ENCODE results near the gene ARHGEF11.
A peak's percentile ranks its signal among the peaks of the same experiment; 100 is the strongest.

ARHGEF11 gene

DNA sequence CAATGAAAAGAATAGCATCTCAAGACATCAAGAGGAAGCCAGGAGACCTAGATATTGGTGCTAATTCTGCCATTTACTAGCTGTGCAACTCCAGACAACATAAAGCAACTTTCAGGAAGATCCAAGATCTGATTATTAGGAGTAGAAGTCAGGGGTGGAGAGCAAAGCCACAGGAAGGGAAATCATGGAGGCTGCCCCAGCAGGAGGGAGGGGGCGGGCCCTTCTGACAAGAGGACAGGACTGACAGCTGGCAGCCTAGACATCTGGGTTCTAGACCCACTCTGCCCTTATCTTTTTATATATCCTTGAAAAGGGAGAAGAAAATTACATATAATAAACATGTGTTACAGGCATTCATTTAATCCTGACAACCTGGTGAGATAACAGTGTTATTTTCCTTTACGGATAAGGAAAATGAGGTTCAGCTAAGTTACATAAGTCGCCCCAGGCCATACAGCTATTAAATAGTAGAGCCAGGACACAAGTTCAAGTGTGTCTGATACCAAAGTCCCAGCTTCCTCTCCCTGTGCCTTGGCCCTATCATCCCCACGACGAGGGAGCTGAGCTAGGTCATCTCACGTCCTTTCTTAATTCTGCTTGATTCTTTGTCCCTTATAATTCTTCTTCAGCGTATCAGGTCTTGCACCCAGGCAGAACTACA lies 46.6 kb downstream of the ARHGEF11 start:
- no peak for DNase-seq

DNA sequence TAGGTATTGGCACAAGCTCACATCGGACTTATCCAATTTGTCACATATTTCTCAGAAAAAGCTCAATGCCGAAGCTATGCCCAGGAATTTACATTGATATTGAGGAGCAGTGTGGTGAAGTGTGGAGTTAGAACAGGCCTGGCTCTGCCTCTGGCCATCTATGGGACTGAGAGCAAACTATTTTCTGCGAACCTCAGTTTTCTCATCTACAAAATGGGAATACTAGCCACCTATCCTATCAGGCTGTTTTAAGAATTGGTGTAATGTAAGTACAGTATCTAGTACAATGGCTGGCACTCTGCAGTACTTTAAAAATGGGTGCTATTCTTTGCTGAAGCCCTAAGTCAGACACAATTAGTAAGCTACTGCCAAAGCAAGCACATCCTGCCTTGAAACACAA lies 47.2 kb downstream of the ARHGEF11 start:
- no peak for DNase-seq

DNA sequence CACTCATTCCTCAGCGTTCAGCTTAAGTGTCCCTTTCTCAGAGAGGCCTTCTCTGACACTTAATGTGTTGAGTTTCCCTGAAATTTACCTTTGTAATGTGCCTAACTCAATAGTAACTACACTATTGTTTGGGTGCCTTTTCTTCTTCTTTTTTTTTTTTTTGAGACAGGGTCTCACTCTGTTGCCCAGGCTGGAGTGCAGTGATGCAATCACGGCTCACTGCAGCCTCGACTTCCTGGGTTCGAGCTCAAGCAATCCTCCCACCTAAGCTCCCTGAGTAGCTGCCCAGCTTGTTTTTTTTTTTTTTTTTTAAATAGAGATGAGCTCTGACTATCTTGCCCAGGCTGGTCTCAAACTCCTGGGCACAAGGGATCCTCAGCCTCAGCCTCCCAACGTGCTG lies 50.1 kb downstream of the ARHGEF11 start:
- DNase-seq, result no peak

DNA sequence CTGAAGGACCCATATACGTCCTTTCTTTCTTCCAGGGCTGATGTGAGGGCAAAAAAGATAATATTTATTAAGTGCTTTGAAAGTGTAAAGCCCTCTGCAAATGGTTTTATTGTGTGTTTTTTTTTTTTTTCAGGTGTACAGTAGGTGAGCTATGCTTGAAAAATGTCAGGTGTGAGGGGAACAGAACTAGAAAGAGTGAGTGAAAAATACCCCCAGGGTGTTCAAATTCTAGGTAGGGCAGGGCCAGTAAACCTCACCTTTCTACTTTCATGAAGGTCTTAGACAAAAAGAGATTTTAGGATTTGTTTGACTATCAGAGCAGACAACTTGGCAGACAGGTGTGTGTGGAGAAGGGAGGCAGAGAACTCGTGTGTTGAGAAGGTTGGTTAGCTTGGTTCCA lies 51.3 kb downstream of the ARHGEF11 start:
- no peak for DNase-seq

DNA sequence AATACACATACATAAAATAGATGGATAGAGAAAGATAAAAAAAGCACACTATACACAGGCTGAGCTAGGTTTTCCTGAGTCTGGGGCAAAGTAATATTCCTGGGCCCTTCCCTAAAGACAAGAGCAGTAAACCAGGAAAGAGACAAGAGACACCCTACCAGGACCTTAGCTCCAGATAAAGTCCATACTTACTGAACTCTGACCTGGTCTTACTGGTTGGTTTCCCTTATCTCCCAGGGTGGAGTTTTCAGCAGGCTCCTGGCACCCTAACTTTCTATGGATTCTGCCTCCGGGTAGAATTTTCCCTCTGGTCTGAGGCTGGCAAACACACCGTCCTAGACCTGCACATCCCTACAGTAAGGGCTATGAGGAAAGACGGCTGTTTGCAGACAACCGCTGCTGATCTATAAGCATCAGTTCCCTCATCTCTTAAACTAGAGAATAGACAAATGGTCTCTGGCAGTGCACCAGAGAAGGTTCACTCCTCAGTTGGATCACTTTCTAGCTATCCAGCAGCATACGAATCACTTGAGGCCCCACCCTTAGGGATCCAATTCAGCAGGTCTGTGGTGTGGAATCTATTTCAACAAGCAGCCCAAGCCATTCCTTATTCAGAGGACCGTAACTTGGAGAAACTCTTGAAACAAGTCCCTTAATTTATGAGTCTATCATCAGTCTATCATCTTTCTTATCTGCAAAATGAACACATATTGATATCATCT lies 52.0 kb downstream of the ARHGEF11 start:
- no peak for DNase-seq

DNA sequence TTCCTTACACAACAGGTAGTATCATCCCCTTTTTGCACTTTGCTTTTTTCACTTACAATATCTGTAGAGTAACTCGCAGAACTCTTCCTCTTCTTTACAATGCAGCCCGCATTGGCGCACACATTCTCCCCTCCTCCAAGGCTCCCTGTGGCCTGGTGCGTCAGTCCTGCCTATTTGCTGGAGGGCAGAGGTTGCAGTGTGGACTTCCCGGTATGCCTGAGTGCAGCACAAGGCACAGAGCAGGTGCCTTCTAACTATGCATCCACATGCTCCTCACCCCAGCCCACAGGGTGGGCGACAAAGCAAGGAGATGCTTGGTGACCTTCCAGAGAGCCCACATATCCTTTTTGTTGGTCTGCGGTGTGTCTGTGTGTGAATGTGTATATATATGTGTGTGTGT lies 53.3 kb downstream of the ARHGEF11 start:
- no peak for DNase-seq

DNA sequence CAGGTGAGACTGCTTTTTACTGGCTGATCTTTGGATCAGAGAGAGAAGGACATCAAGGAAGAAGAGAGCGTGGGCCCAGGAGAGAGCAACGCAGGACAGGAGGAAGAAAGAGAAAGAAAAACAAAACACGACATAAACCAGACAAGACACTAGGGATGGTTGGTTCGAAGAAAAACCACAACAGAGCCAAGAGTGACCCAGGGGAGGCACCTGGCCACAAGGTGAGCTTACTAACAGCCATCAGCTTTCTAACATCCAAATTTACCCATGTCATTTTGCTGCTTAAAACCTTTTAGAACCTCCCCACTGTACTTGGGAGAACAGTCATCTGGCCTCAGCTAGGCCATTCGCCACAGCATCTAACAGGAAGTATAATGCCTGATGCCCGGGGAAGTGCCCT lies 57.8 kb downstream of the ARHGEF11 start:
- no peak for DNase-seq

DNA sequence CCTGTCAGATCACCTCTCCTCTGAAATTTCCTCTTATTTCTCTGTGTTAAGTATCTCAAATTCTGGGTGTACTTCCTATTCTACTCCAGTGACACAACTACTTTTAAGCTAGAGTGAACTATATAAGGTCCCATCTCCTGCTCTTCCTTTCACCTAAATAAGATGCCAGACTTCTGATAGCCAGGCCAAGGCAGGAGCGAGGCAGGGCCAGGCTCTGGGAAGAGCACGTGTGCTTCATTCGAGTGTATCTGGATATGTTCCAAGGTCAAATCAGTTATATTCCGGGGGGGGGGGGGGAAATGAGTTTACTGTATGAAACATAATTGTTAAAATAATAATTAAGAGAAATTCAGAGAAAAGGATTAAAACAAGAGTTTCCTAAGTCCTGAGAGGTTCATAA lies 65.0 kb downstream of the ARHGEF11 start:
- DNase-seq, result no peak

DNA sequence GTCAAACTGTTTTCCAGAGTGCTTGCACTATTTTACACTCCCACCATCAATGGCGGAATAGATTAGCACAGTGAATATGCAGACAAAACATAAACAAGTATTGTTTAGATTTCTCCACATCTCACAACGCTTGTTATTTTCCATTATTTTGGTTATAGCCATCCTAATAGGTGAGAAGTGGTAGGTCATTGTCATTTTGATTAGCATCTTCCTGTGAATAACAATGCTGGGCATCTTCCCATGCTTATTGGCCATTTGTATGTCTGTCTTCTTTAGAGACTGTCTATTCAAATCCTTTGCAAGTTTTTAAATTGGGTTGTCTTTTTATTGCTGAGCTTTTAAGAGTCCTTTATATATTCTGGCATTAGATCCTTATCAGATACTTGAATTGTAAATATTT lies 70.5 kb downstream of the ARHGEF11 start:
- no peak for DNase-seq

DNA sequence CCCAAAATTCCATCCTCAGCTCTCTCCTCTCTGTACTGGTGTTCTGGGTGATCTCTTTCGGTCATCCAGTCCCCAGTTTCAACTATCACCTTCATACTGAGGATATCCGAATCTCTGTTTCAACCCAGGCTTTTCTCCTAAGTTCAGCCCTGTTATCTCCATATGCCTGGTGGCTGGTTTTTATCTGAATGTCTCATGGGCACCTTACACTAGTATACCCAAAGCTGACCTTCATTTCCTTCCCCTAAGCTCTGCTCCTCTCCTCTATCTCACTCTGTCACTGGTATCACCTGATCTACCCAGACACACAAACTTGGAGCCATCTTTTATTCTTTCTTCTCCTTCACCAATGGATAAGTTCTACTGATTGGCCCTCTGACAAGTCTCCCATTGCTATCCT lies 72.1 kb downstream of the ARHGEF11 start:
- no peak for DNase-seq

DNA sequence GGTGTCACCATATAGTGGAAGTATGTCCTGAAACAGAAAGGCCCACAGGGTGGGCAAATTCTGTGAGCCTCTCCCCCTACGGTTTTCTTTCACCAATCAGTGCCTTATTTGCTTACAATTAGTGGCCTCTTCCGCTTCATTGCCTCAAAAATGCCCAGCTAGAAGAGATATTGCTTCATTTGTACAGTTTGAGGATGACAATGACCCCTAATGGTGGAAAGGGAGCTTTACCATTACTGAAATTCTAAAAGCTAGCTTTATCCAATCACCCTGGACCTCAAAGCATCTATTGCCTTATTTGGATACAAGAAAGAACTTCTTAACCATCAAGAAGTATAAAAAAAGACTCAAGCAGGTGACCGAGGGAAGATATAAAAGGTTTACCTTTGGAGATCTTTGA lies 75.5 kb downstream of the ARHGEF11 start:
- DNase-seq, result no peak

DNA sequence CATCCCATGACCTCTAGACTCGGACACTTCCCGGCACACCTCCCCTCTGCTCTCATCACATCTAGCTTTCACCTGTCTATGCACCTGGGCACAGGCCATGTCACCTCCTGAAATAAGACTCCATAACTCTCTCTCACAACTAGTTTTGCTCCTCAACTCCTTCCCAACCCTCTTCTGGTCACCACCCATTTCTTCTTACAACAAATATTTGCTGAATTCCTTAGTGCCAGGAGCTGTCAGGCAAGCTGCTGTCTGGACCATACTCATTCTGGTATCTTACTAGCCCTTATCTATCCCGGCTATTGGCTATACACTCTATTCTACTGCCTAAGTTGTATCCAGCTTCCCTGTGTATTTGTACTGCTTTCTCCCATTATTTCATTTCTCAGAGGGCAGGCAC lies 76.0 kb downstream of the ARHGEF11 start:
- no peak for DNase-seq

DNA sequence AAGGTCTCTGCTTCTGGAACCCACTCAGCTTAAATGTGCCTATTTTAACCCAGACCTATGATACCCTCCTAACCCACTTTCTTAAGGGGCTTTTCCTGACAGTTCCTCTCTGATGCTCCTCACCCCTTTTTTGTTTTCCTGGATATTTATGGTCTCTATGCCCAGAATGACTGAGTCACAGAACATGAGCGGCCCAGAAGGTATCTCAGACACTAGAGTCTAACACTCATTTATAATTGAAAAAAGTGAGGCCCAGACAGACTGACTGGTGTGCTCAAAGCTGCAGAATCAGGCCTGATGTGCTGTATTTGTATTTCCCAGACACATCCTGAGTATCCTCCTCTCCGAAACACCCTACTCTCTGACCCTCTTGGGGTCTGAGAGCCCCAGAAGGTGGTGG lies 81.1 kb downstream of the ARHGEF11 start:
- DNase-seq, result no peak

DNA sequence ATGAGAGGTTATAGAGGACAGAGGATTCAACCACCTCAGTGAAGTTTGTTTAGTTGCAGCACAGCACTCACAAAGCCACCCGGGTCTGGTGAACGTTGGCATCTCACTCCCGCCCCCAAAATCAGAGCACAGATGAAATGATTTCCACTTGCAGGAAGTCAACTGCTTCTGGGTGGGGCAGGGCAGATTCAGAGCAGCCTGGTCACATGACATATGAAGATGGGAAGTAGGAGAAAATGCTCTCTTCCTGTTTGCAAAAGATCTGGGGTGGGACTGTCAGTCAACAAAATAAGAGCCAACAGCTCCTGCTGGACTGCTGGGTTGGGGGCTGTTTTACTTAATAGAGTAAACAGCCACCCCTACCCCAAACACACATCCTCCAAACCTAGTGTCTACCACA lies 81.9 kb downstream of the ARHGEF11 start:
- peak; percentile 38 for DNase-seq

DNA sequence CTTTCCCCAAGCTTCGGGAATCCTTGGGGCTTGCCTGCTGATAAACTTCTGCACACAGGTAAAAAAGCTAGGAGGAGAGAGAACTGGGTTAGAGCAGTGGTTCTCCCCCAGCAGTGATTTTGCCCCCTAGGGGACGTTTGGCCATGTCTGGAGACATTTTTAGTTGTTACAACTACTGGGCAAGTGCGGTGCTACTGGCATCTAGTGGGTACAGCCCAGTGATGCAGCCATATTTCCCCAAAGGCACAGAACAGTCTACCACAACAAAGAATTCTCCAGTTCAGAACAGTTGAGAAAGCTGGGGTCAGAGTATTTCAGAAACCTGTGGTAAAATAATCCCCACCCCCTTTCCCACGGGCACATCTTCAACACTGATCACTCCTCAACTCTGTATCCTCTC lies 83.8 kb downstream of the ARHGEF11 start:
- no peak for DNase-seq

DNA sequence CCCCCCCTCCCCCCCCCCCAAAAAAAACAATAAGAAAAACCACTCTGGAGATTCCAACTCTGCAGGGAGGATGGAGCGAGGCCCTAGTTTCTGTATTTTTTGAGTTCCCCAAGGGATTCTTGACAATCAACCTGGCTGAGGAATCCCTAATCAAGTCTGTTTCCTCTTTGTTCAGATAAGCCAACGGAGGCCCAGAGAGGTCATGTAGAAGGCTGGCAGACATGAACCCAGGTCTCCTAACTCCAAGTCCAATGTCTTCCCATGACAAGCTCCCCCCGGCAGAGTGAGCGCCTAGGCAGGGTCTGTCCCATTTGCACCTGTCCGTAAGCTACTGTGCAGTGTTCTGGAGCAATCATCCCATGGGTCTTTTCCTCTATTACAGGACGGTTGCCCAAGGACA lies 85.6 kb downstream of the ARHGEF11 start:
- no peak for DNase-seq

DNA sequence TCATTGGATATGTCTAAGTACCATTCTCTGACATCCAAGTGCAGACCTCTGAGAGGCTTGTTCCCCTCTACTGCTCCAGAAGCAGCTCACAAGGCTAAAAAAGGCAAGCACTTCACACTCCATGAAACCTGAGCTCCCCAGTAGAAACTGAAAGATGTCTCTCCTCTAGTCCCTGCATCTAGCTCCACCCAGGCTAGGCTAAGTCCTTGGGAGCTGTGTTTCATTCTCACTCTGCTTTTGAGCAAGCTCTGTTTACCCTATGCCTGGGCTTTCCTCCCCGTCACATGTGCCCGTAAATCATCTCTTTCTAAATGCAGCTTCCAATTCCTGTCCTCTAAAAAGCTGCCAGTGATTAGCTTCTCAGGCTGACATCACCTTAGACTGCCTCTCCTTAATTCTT lies 86.1 kb downstream of the ARHGEF11 start:
- no peak for DNase-seq

DNA sequence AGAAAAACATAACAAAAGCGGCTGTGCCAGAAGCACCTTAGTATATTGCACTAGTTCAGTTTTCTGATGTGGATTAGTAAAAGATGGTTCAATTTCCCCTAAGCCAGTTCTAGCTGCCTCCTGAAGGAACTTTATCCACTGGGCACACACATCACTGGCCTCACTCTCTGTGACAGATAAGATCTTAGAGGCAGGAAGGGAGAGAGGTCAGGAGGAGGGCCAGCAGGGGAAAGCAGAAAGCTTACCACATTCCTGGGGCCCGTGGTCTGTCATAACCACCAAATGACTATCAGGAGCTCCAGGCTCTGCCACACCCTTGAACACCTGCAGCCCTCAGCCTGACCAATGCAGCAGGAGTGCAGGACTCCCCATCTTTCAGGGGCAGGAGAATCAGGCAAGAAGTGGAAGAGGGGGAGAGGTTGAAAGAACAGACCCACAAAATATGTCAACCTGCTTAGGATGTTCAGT lies 87.3 kb downstream of the ARHGEF11 start:
- no peak for DNase-seq

DNA sequence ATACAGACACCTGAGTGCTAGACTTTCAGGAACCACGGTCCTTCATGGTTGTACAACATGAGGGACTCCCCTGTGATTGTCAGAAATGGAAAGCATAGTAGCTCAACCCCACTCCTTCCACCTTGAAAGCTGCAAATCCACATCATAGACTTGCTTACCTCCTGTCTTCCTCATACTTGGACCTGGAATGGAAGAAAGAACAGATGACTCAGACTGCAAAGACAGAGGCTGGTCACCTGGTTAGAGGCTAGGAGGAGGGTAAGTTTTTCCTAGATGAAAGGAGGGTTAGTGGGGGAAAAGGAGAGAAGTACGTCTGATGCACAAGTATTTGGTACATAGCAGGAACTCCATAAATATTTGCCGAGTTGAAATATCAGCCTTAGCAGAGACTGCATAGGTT lies 87.9 kb downstream of the ARHGEF11 start:
- no peak for DNase-seq

DNA sequence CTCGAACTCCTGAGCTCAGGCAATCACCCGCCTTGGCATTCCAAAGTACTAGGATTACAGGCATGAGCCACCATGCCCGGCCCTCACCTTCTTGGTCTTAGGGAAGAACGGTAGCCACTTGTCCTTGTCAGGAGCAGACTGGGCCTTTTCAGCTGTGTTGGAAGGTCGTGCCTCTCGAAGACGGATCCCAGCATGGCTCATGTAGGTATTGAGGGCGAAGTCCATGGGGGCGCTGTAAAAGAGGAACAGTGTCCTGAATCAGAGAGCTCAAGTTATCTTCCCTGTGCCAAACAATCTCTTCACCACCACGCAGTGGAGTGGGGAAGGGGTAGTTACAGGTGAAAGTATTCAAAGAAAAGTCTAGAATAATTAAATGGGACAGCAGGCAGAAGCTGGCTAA lies 89.2 kb downstream of the ARHGEF11 start:
- no peak for DNase-seq

DNA sequence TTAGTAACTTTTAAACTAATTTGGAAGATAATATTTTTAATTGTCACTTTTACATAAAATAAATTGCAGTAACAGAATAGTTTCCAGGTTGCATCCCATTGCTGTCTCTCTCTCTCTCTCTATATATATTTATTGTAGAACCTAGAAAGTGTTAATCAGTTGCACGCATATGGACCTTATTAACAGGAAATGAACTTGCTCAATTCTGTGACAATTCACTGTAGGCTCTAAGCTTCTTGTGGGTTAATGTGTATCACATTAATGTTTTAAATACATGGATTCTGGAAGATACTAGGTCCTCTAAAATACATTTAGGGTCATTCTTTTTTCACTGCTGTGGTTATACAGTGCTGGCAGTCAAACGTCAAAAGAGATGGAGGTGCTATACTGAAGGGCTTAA lies 92.0 kb downstream of the ARHGEF11 start:
- no peak for DNase-seq

DNA sequence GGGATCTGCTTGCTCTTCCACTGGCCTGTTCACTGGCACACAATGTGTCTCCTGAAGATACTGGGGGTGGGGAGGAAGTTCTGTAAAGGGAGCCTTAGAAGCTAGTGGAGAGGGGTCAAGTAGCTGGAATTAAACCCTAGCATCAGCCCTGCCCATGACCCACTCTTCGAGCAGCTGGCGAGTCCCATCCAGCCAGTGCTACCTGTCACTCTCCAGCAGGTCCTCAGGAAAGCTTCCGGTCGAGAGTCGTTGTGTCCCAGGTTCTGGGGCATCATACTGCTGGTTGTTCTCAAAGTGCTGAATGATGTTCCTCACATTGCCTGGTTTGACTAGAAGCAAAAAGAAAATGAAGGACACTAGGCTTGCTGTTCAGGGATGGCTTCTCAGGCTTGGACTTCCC lies 94.2 kb downstream of the ARHGEF11 start:
- DNase-seq, result no peak

DNA sequence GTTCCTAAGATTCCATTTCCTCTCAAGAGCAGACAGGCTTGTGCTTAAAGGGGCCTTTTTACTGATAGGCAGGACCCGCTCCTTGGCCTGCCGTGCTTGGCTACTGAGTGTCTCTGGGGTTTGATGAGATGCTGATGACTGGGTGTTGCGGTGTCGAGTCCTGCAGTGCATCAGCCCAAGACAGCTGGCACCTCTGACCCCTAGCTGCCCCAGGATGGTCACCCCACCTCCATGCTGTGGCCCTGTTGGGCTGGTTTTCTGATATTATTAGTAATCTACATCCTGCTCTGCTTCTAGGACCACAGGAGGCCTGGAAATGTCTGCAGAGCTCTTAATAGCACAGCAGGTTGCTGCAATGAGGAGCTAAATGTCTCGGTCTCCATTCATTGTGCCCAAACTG lies 96.4 kb downstream of the ARHGEF11 start:
- DNase-seq, result no peak

DNA sequence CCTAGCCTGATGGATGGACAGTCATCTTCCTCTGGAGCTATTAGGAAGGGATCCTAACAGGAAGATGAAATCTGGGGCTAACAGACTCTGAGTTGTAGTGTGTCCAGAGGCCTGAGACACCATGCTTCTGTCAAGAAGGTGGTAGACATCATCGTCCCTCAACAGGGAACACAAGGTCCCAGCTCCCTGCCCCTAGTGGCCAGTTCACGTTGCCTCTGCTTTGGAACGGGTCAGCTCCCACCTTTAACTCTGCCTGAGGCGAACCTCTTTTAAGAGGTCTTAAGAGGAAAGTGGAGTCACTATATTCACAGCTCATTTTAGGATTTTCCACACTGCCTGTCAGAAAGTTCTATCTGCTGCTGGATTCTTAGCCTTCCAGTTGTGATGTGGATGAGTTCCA lies 96.8 kb downstream of the ARHGEF11 start:
- DNase-seq, result no peak
